HEK293 (cell line): ENCODE measurements around the gene TMEM187.

ENCODE experiments used
- BCL11A ChIP-seq: fragments of 450-650 bp; formaldehyde crosslinking; IDR thresholded peaks from 2 replicates; pipeline ENCODE4 v1.5.1; 2016; ENCODE audit warnings: low read depth, missing biosample characterization, missing genetic modification characterization
- GLI4 ChIP-seq: fragments of 450-650 bp; formaldehyde crosslinking; IDR thresholded peaks from 2 replicates; pipeline ENCODE4 v1.5.1; 2016; ENCODE audit warnings: missing biosample characterization, missing genetic modification characterization
- GLIS1 ChIP-seq: fragments of 450-650 bp; formaldehyde crosslinking; IDR thresholded peaks from 2 replicates; pipeline ENCODE4 v1.5.1; 2016; ENCODE audit warnings: missing biosample characterization, missing genetic modification characterization
- MEIS1 ChIP-seq: sonication (generic); formaldehyde crosslinking; IDR thresholded peaks from 2 replicates; pipeline ENCODE4 v1.8.1; 2022; ENCODE audit warnings: missing genetic modification reagents, mild to moderate bottlenecking, borderline replicate concordance
- MZF1 ChIP-seq: fragments of 450-650 bp; formaldehyde crosslinking; IDR thresholded peaks from 2 replicates; pipeline ENCODE4 v1.5.1; 2017; ENCODE audit warnings: missing biosample characterization, missing genetic modification characterization, borderline replicate concordance
- PRDM10 ChIP-seq: fragments of 450-650 bp; formaldehyde crosslinking; IDR thresholded peaks from 2 replicates; pipeline ENCODE4 v1.5.1; 2016; ENCODE audit warnings: missing biosample characterization, missing genetic modification characterization
- SETDB1 ChIP-seq: IDR thresholded peaks from one replicate; pipeline ENCODE4 v1.6.1; 2017; ENCODE audit warnings: mild to moderate bottlenecking, low read length, moderate library complexity, mixed read lengths; ENCODE audit not compliant: insufficient read length
- SP7 ChIP-seq: fragments of 450-650 bp; formaldehyde crosslinking; IDR thresholded peaks from 2 replicates; pipeline ENCODE4 v1.5.1; 2016; ENCODE audit warnings: missing biosample characterization, missing genetic modification characterization
- ZBTB21 ChIP-seq: fragments of 450-650 bp; formaldehyde crosslinking; IDR thresholded peaks from 2 replicates; pipeline ENCODE4 v1.5.1; 2017; ENCODE audit warnings: missing biosample characterization, missing genetic modification characterization
- ZBTB49 ChIP-seq: fragments of 450-650 bp; formaldehyde crosslinking; IDR thresholded peaks from 2 replicates; pipeline ENCODE4 v1.5.1; 2016; ENCODE audit warnings: missing biosample characterization, missing genetic modification characterization, low read depth
- ZFP3 ChIP-seq: fragments of 450-650 bp; formaldehyde crosslinking; IDR thresholded peaks from 2 replicates; pipeline ENCODE4 v1.5.1; 2016; ENCODE audit warnings: low read depth, missing biosample characterization, missing genetic modification characterization
- ZNF112 ChIP-seq: fragments of 450-650 bp; formaldehyde crosslinking; IDR thresholded peaks from 2 replicates; pipeline ENCODE4 v1.5.0; 2017; ENCODE audit warnings: missing biosample characterization, missing genetic modification characterization
- ZNF132 ChIP-seq: fragments of 450-650 bp; formaldehyde crosslinking; IDR thresholded peaks from 2 replicates; pipeline ENCODE4 v1.5.1; 2017; ENCODE audit warnings: missing biosample characterization, missing genetic modification characterization, borderline replicate concordance
- ZNF133 ChIP-seq: fragments of 450-650 bp; formaldehyde crosslinking; IDR thresholded peaks from 2 replicates; pipeline ENCODE4 v1.5.1; 2016; ENCODE audit warnings: missing biosample characterization, missing genetic modification characterization
- ZNF184 ChIP-seq: fragments of 450-650 bp; IDR thresholded peaks from 2 replicates; pipeline ENCODE4 v1.5.1; 2018; ENCODE audit warnings: missing biosample characterization, mild to moderate bottlenecking, missing genetic modification characterization
- ZNF239 ChIP-seq: fragments of 450-650 bp; formaldehyde crosslinking; IDR thresholded peaks from 2 replicates; pipeline ENCODE4 v1.5.1; 2016; ENCODE audit warnings: missing biosample characterization, missing genetic modification characterization
- ZNF335 ChIP-seq: fragments of 450-650 bp; formaldehyde crosslinking; conservative IDR thresholded peaks from 2 replicates; pipeline ENCODE4 v1.5.1; 2016; ENCODE audit warnings: missing biosample characterization, missing genetic modification characterization
- ZNF362 ChIP-seq: fragments of 450-650 bp; formaldehyde crosslinking; IDR thresholded peaks from 2 replicates; pipeline ENCODE4 v1.5.1; 2016; ENCODE audit warnings: missing biosample characterization, missing genetic modification characterization
- ZNF449 ChIP-seq: fragments of 450-650 bp; formaldehyde crosslinking; IDR thresholded peaks from 2 replicates; pipeline ENCODE4 v1.5.1; 2017; ENCODE audit warnings: missing biosample characterization, mild to moderate bottlenecking, missing genetic modification characterization, moderate library complexity
- ZNF521 ChIP-seq: fragments of 450-650 bp; formaldehyde crosslinking; IDR thresholded peaks from 2 replicates; pipeline ENCODE4 v1.5.1; 2017; ENCODE audit warnings: missing biosample characterization, mild to moderate bottlenecking, missing genetic modification characterization
- ZNF549 ChIP-seq: fragments of 450-650 bp; IDR thresholded peaks from 2 replicates; pipeline ENCODE4 v1.5.1; 2018; ENCODE audit warnings: missing biosample characterization, missing genetic modification characterization, mild to moderate bottlenecking, inconsistent platforms, moderate library complexity
- ZNF555 ChIP-seq: fragments of 450-650 bp; formaldehyde crosslinking; conservative IDR thresholded peaks from 2 replicates; pipeline ENCODE4 v1.5.1; 2017; ENCODE audit warnings: missing biosample characterization, mild to moderate bottlenecking, missing genetic modification characterization, inconsistent platforms
- ZNF558 ChIP-seq: fragments of 450-650 bp; formaldehyde crosslinking; IDR thresholded peaks from 2 replicates; pipeline ENCODE4 v1.5.1; 2016; ENCODE audit warnings: missing biosample characterization, missing genetic modification characterization
- ZNF560 ChIP-seq: fragments of 450-650 bp; formaldehyde crosslinking; IDR thresholded peaks from 2 replicates; pipeline ENCODE4 v1.5.1; 2017; ENCODE audit warnings: missing biosample characterization, missing genetic modification characterization, borderline replicate concordance
- ZNF585B ChIP-seq: fragments of 450-650 bp; formaldehyde crosslinking; IDR thresholded peaks from 2 replicates; pipeline ENCODE4 v1.5.1; 2016; ENCODE audit warnings: missing biosample characterization, missing genetic modification characterization
- ZNF600 ChIP-seq: fragments of 450-650 bp; formaldehyde crosslinking; IDR thresholded peaks from 2 replicates; pipeline ENCODE4 v1.5.1; 2016; ENCODE audit warnings: missing biosample characterization, missing genetic modification characterization
- ZNF621 ChIP-seq: fragments of 450-650 bp; formaldehyde crosslinking; IDR thresholded peaks from 2 replicates; pipeline ENCODE4 v1.5.1; 2017; ENCODE audit warnings: missing biosample characterization, missing genetic modification characterization
- ZNF623 ChIP-seq: fragments of 450-650 bp; formaldehyde crosslinking; IDR thresholded peaks from 2 replicates; pipeline ENCODE4 v1.5.1; 2016; ENCODE audit warnings: missing biosample characterization, missing genetic modification characterization
- ZNF645 ChIP-seq: fragments of 450-650 bp; formaldehyde crosslinking; IDR thresholded peaks from 2 replicates; pipeline ENCODE4; 2016; ENCODE audit warnings: missing biosample characterization, missing genetic modification characterization
- ZNF791 ChIP-seq: fragments of 450-650 bp; formaldehyde crosslinking; IDR thresholded peaks from 2 replicates; pipeline ENCODE4 v1.5.1; 2016; ENCODE audit warnings: missing biosample characterization, missing genetic modification characterization
- ZNF830 ChIP-seq: fragments of 450-650 bp; IDR thresholded peaks from 2 replicates; pipeline ENCODE4 v1.5.0; 2018; ENCODE audit warnings: missing biosample characterization, missing genetic modification characterization, low read depth, mild to moderate bottlenecking, moderate library complexity

TMEM187 gene

GRCh38 chrX:153927922-153928760 lies 44.4 kb upstream of the TMEM187 start (continued):
- TF ChIP-seq PRDM10 (tag by site-specific recombination) = no peak; the same call in 1 of the 2 replicates
- no peak for TF ChIP-seq ZNF521 (tag by site-specific recombination)
- TF ChIP-seq ZNF830 (tag by site-specific recombination) = no peak
- no peak for TF ChIP-seq SETDB1
- TF ChIP-seq ZNF549 = no peak
- no peak; the same call in 1 of the 2 replicates for TF ChIP-seq GLI4 (tag by site-specific recombination)
- TF ChIP-seq ZNF791 (tag by site-specific recombination) = no peak
- no peak for TF ChIP-seq ZNF239
- TF ChIP-seq ZNF335 (tag by site-specific recombination) = peak; percentile 79
- no peak for TF ChIP-seq ZFP3 (tag by site-specific recombination)
- no peak for TF ChIP-seq ZNF621 (tag by site-specific recombination)
- TF ChIP-seq ZNF600 (tag by site-specific recombination) = peak; percentile 98
- no peak for TF ChIP-seq ZBTB49
- TF ChIP-seq MZF1 (tag by site-specific recombination) = no peak; the same call in 1 of the 2 replicates
- peak; percentile 51 for TF ChIP-seq GLIS1 (tag by site-specific recombination)
- TF ChIP-seq MEIS1 (CRISPR knock-in tag) = no peak
- TF ChIP-seq ZNF623 (tag by site-specific recombination) = no peak
- no peak for TF ChIP-seq ZNF449
- TF ChIP-seq BCL11A (tag by site-specific recombination) = no peak
- TF ChIP-seq ZNF133 = no peak
- TF ChIP-seq ZNF184 (tag by site-specific recombination) = peak; percentile 63; the same call in 1 of the 2 replicates
- TF ChIP-seq ZNF585B (tag by site-specific recombination) = no peak
- TF ChIP-seq ZNF558 = no peak
- no peak for TF ChIP-seq ZNF112 (tag by site-specific recombination)
- TF ChIP-seq ZNF555 = no peak
- TF ChIP-seq ZNF132 (tag by site-specific recombination) = no peak
- TF ChIP-seq ZNF645 (tag by site-specific recombination) = no peak
- no peak for TF ChIP-seq ZNF560
- no peak for TF ChIP-seq ZBTB21
- TF ChIP-seq SP7 (tag by site-specific recombination) = peak; percentile 55; the same call in 1 of the 2 replicates
- no peak for TF ChIP-seq ZNF362 (tag by site-specific recombination)
